Measurements from ENCODE around the gene SUSD6. TPM values are rescaled to one million over a fixed set of nuclear protein-coding genes. Genes with fewer than 3 reads are reported as not detected.

SUSD6 gene
- total and polyA plus RNA-seq, 9 of the 15 experiments (the other 6 are each of a cell fraction or from before 2014, with no cell fraction given): 2.9 to 20.7 (median 5.6) TPM

DNA sequence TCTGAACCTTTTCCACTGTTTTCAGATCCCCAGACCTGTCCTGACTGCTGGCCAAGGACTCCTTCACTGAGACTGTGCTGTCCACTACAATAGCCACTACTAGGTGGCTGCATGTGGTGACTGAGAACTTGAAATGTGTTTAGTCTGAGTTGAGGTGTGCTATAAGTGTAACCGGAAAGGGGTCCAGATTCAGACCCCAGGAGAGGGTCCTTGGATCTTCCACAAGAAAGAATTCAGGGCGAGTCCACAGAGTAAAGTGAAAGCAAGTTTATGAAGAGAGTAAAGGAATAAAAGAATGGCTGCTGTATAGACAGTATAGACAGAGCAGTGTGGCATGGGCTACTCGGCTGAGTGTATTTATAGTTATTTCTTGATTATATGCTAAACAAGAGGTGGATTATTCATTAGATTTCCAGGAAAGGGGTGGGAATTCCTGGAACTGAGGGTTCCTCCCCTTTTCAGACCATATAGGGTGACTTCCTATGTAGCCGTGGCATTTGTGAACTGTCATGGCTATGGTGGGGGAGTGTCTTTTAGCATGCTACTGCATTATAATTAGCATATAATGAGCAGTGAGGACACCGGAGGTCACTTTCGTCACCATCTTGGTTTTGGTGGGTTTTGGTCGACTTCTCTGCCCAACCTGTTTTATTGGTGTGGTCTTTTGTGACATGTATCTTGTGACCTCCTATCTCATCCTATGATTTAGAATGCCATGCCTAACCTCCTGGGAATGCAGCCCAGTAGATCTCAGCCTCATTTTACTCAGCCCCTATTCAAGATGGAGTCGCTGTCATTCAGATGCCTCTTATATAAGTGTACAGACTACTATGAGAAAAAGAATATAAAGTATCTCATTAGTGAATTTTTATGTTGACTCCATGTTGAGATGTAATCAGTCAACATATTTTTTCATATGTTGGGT lies 85.5 kb downstream of the SUSD6 start (continued):
- TF ChIP-seq HSF4 (CRISPR knock-in tag; IDR thresholded peaks at IDR 0.05; ENCODE audit: borderline replicate concordance) (no peak), ZNF311 (CRISPR knock-in tag; IDR thresholded peaks at IDR 0.05) (peak; percentile 79), BRD9 (IDR thresholded peaks at IDR 0.05; ENCODE audit: low read depth, partially characterized antibody) (no peak), ZNF184 (CRISPR knock-in tag; IDR thresholded peaks at IDR 0.05) (no peak), CBX3 (IDR thresholded peaks at IDR 0.05; ENCODE audit: borderline replicate concordance in 1 of 2, low read length in 2 of 2) (no peak), RBFOX2 (IDR thresholded peaks at IDR 0.05; ENCODE audit: low read depth, low read length) (peak; percentile 71), SLC30A9 (CRISPR knock-in tag; IDR thresholded peaks at IDR 0.05) (no peak), SMAD4 (CRISPR knock-in tag; conservative IDR thresholded peaks at IDR 0.05) (peak; percentile 75), HMGN3 (IDR thresholded peaks at IDR 0.05; ENCODE audit: borderline replicate concordance, extremely low read depth, insufficient read length, low read depth, low read length) (no peak), ZBTB1 (CRISPR knock-in tag; IDR thresholded peaks at IDR 0.05; ENCODE audit: borderline replicate concordance, low read depth) (no peak), MTA2 (IDR thresholded peaks at IDR 0.05; ENCODE audit: low read depth) (no peak), TRIM24 (IDR thresholded peaks at IDR 0.05) (no peak), ZNF140 (CRISPR knock-in tag; IDR thresholded peaks at IDR 0.05) (no peak), RFX5 (IDR thresholded peaks at IDR 0.05; ENCODE audit: low read depth, low read length) (no peak), MEF2D (tag; conservative IDR thresholded peaks at IDR 0.05; ENCODE audit: low read depth) (peak; percentile 83), TSC22D4 (tag; IDR thresholded peaks at IDR 0.05) (no peak), SMARCE1 (IDR thresholded peaks at IDR 0.05) (no peak), ZNF57 (CRISPR knock-in tag; IDR thresholded peaks at IDR 0.05) (no peak), HDAC6 (IDR thresholded peaks at IDR 0.05; ENCODE audit: low read depth, low read length) (no peak), HLTF (IDR thresholded peaks at IDR 0.05) (no peak), TEAD2 (tag; IDR thresholded peaks at IDR 0.05) (peak; percentile 63)
- TF ChIP-seq, protein P1, sequence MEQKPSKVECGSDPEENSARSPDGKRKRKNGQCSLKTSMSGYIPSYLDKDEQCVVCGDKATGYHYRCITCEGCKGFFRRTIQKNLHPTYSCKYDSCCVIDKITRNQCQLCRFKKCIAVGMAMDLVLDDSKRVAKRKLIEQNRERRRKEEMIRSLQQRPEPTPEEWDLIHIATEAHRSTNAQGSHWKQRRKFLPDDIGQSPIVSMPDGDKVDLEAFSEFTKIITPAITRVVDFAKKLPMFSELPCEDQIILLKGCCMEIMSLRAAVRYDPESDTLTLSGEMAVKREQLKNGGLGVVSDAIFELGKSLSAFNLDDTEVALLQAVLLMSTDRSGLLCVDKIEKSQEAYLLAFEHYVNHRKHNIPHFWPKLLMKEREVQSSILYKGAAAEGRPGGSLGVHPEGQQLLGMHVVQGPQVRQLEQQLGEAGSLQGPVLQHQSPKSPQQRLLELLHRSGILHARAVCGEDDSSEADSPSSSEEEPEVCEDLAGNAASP (IDR thresholded peaks at IDR 0.05): no peak
- TF ChIP-seq, protein P2, sequence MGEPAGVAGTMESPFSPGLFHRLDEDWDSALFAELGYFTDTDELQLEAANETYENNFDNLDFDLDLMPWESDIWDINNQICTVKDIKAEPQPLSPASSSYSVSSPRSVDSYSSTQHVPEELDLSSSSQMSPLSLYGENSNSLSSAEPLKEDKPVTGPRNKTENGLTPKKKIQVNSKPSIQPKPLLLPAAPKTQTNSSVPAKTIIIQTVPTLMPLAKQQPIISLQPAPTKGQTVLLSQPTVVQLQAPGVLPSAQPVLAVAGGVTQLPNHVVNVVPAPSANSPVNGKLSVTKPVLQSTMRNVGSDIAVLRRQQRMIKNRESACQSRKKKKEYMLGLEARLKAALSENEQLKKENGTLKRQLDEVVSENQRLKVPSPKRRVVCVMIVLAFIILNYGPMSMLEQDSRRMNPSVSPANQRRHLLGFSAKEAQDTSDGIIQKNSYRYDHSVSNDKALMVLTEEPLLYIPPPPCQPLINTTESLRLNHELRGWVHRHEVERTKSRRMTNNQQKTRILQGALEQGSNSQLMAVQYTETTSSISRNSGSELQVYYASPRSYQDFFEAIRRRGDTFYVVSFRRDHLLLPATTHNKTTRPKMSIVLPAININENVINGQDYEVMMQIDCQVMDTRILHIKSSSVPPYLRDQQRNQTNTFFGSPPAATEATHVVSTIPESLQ (CRISPR knock-in tag; IDR thresholded peaks at IDR 0.05): no peak
- TF ChIP-seq, protein P3, sequence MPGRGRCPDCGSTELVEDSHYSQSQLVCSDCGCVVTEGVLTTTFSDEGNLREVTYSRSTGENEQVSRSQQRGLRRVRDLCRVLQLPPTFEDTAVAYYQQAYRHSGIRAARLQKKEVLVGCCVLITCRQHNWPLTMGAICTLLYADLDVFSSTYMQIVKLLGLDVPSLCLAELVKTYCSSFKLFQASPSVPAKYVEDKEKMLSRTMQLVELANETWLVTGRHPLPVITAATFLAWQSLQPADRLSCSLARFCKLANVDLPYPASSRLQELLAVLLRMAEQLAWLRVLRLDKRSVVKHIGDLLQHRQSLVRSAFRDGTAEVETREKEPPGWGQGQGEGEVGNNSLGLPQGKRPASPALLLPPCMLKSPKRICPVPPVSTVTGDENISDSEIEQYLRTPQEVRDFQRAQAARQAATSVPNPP (IDR thresholded peaks at IDR 0.05; ENCODE audit: borderline replicate concordance, insufficient read depth, insufficient read length): no peak
